Neural progenitor cell (in vitro differentiated cells): ENCODE data around the gene HSBP1L1. TPM values are rescaled to one million over a fixed set of nuclear protein-coding genes. Genes with fewer than 3 reads are reported as not detected.

Experiments
- DNase-seq: peaks from one replicate; pipeline ENCODE4 v3.0.0-alpha.2; 2016; ENCODE audit warnings: low spot score
- H2AFZ ChIP-seq: fragments of 200-600 bp; sonication (generic); replicated peaks from 2 replicates; pipeline ENCODE4 v1.6.1; 2016; ENCODE audit warnings: antibody characterized with exemption
- H3F3A ChIP-seq: fragments of 200-600 bp; sonication (generic); 2 replicates; pipeline ENCODE4 v1.6.1; 2016; ENCODE audit warnings: antibody characterized with exemption, low read depth
- H3K27ac ChIP-seq: fragments of 200-600 bp; sonication (generic); 2 replicates; pipeline ENCODE4 v1.5.1; 2016; ENCODE audit warnings: mild to moderate bottlenecking
- H3K27me3 ChIP-seq: fragments of 200-600 bp; sonication (generic); 2 replicates; pipeline ENCODE4 v1.6.1; 2016; ENCODE audit warnings: mild to moderate bottlenecking, moderate library complexity
- H3K36me3 ChIP-seq: fragments of 200-600 bp; sonication (generic); 2 replicates; pipeline ENCODE4 v1.5.1; 2016
- H3K4me1 ChIP-seq: fragments of 200-600 bp; sonication (generic); 2 replicates; pipeline ENCODE4 v1.6.1; 2016; ENCODE audit warnings: mixed run types
- H3K4me2 ChIP-seq: fragments of 200-600 bp; sonication (generic); 2 replicates; pipeline ENCODE4 v1.6.1; 2016
- H3K4me3 ChIP-seq: fragments of 200-600 bp; sonication (generic); 2 replicates; pipeline ENCODE4 v1.5.1; 2016
- H3K79me2 ChIP-seq: fragments of 200-600 bp; sonication (generic); 2 replicates; pipeline ENCODE4 v1.6.1; 2016; ENCODE audit warnings: low read depth
- H3K9ac ChIP-seq: fragments of 200-600 bp; sonication (generic); 2 replicates; pipeline ENCODE4 v1.6.1; 2016
- H3K9me3 ChIP-seq: fragments of 200-600 bp; sonication (generic); 2 replicates; pipeline ENCODE4 v1.5.1; 2016; ENCODE audit warnings: low read depth
- H4K20me1 ChIP-seq: fragments of 200-600 bp; sonication (generic); 2 replicates; pipeline ENCODE4 v1.6.1; 2016; ENCODE audit warnings: low read depth
- H3K27ac Mint-ChIP-seq: 3 replicates; pipeline ENCODE4 v1.8.0; 2021; ENCODE audit warnings: mixed read lengths
- H3K27me3 Mint-ChIP-seq: 2 replicates; pipeline ENCODE4 v1.8.0; 2022; ENCODE audit warnings: low read depth, mild to moderate bottlenecking, inconsistent platforms, moderate library complexity, mixed read lengths; ENCODE audit not compliant: insufficient read depth
- H3K36me3 Mint-ChIP-seq: 3 replicates; pipeline ENCODE4 v1.8.0; 2021; ENCODE audit warnings: mixed read lengths
- H3K4me1 Mint-ChIP-seq: 3 replicates; pipeline ENCODE4 v1.8.0; 2021; ENCODE audit warnings: mixed read lengths
- H3K4me3 Mint-ChIP-seq: 3 replicates; pipeline ENCODE4 v1.8.0; 2021; ENCODE audit warnings: mild to moderate bottlenecking, moderate library complexity, mixed read lengths
- H3K9me3 Mint-ChIP-seq: 3 replicates; pipeline ENCODE4 v1.8.0; 2020; ENCODE audit warnings: mixed read lengths
- EZH2 ChIP-seq: fragments of 200-600 bp; sonication (generic); IDR thresholded peaks from 2 replicates; pipeline ENCODE4 v1.6.1; 2017; ENCODE audit warnings: antibody characterized with exemption, mild to moderate bottlenecking, moderate library complexity
- EZH2phosphoT487 ChIP-seq: fragments of 200-600 bp; sonication (generic); IDR thresholded peaks from 2 replicates; pipeline ENCODE4 v1.6.1; 2017; ENCODE audit warnings: antibody characterized with exemption
- total RNA-seq: library from RNA; depleted of rRNA; stranded (reverse); fragments of >200 nt; gene quantifications from 2 replicates; pipeline ENCODE4 v1.2.3, GENCODE V29; 2015; ENCODE audit warnings: low replicate concordance
- TF ChIP-seq, protein P1 (sequence below): fragments of 200-600 bp; sonication (generic); IDR thresholded peaks from 2 replicates; pipeline ENCODE4 v1.5.1; 2017; ENCODE audit warnings: antibody characterized with exemption, mild to moderate bottlenecking

Gene HSBP1L1
- total RNA-seq, 1 donor from 2014 or later = not detected

DNA sequence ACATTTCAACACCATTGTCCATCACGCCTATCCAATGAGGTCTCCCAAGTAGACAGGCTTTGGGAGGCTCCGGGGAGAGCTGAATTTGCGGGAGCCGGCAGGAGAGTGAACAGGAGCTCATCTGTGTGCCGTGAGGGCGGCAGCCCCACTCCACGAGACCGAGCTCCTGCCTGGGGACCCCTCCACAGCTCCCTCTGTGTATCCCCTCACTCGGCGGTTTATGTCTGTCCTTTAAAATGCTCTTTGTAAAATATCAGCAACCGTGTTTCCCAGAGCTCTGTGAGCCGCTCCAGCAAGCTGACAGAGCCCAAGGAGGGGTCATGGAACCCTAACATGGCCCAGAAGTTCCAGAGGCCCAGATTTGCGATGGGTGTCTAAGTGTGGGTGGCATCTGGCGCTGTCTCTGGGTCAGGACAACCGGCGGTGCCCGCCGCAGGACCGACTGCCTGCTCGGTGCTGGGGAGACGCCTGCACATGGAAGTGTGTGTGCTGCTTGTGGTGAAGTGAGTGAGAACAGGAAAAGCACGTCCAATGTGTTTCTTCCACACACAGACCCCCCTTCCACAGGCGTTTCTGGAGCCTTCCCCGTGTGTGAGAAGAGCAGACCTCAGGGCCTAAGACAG is 47.8 kb upstream of the HSBP1L1 start:
- no peak overlapping the region for H3K27ac ChIP-seq
- H3K36me3 ChIP-seq = no peaks in the 10 kb centered on the region
- no peaks in the 10 kb centered on the region for H3K9me3 ChIP-seq
- H2AFZ ChIP-seq = no peak overlapping the region
- no peak for DNase-seq
- peaks cover 44% of the 10 kb centered on the region for H3K36me3 Mint-ChIP-seq
- H3K27ac Mint-ChIP-seq = no peak overlapping the region
- no peak overlapping the region for H3K9ac ChIP-seq
- TF ChIP-seq EZH2phosphoT487 = no peak
- TF ChIP-seq, protein P1, sequence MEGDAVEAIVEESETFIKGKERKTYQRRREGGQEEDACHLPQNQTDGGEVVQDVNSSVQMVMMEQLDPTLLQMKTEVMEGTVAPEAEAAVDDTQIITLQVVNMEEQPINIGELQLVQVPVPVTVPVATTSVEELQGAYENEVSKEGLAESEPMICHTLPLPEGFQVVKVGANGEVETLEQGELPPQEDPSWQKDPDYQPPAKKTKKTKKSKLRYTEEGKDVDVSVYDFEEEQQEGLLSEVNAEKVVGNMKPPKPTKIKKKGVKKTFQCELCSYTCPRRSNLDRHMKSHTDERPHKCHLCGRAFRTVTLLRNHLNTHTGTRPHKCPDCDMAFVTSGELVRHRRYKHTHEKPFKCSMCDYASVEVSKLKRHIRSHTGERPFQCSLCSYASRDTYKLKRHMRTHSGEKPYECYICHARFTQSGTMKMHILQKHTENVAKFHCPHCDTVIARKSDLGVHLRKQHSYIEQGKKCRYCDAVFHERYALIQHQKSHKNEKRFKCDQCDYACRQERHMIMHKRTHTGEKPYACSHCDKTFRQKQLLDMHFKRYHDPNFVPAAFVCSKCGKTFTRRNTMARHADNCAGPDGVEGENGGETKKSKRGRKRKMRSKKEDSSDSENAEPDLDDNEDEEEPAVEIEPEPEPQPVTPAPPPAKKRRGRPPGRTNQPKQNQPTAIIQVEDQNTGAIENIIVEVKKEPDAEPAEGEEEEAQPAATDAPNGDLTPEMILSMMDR = no peak
- no peak for TF ChIP-seq EZH2
- no peaks in the 10 kb centered on the region for H4K20me1 ChIP-seq
- peaks cover 10% of the 10 kb centered on the region for H3K4me1 Mint-ChIP-seq
- H3F3A ChIP-seq = no peaks in the 10 kb centered on the region
- no peak overlapping the region for H3K4me3 ChIP-seq
- H3K27me3 ChIP-seq = peaks cover 5% of the 10 kb centered on the region
- no peaks in the 10 kb centered on the region for H3K79me2 ChIP-seq
- H3K4me1 ChIP-seq = no peaks in the 10 kb centered on the region
- H3K27me3 Mint-ChIP-seq = peaks cover 4% of the 10 kb centered on the region
- no peak overlapping the region for H3K4me3 Mint-ChIP-seq
- H3K9me3 Mint-ChIP-seq = peaks cover 29% of the 10 kb centered on the region
- no peak overlapping the region for H3K4me2 ChIP-seq

GRCh38 chr18:79917169-79917852 is 47.1 kb upstream of the HSBP1L1 start:
- no peaks in the 10 kb centered on the region for H3K4me1 ChIP-seq
- H4K20me1 ChIP-seq = no peaks in the 10 kb centered on the region
- no peak for DNase-seq
- Mint-ChIP-seq H3K4me1 (peaks cover 7% of the 10 kb centered on the region), H3K27ac (no peak overlapping the region), H3K27me3 (peaks cover 6% of the 10 kb centered on the region), H3K9me3 (peaks cover 33% of the 10 kb centered on the region), H3K36me3 (peaks cover 46% of the 10 kb centered on the region), H3K4me3 (no peak overlapping the region)
- H3K36me3 ChIP-seq = no peaks in the 10 kb centered on the region
- H2AFZ ChIP-seq = no peak overlapping the region
- H3K27ac ChIP-seq = no peak overlapping the region
- TF ChIP-seq, protein P1 = no peak
- TF ChIP-seq EZH2 (no peak), EZH2phosphoT487 (no peak)
- H3K27me3 ChIP-seq = peaks cover under 1% of the 10 kb centered on the region
- H3K9ac ChIP-seq = no peak overlapping the region
- no peak overlapping the region for H3K4me3 ChIP-seq
- no peaks in the 10 kb centered on the region for H3K9me3 ChIP-seq
- H3K79me2 ChIP-seq = no peaks in the 10 kb centered on the region
- no peak overlapping the region for H3K4me2 ChIP-seq
- no peaks in the 10 kb centered on the region for H3F3A ChIP-seq

- H3K9me3 Mint-ChIP-seq = peaks cover 35% of the 10 kb centered on the region
- Histone ChIP-seq H3F3A (no peaks in the 10 kb centered on the region), H3K9ac (no peak overlapping the region), H3K4me2 (no peak overlapping the region), H4K20me1 (no peaks in the 10 kb centered on the region), H3K79me2 (no peaks in the 10 kb centered on the region), H3K27ac (no peak overlapping the region), H3K4me1 (no peaks in the 10 kb centered on the region), H3K27me3 (no peaks in the 10 kb centered on the region), H3K9me3 (no peaks in the 10 kb centered on the region), H3K36me3 (no peaks in the 10 kb centered on the region), H2AFZ (no peak overlapping the region), H3K4me3 (no peak overlapping the region)
- H3K36me3 Mint-ChIP-seq = peaks cover 46% of the 10 kb centered on the region
- no peak for DNase-seq
- H3K27ac Mint-ChIP-seq = no peak overlapping the region
- H3K4me1 Mint-ChIP-seq = peaks cover 6% of the 10 kb centered on the region
- no peak overlapping the region for H3K4me3 Mint-ChIP-seq
- TF ChIP-seq EZH2phosphoT487 (no peak), EZH2 (no peak)
- TF ChIP-seq, protein P1 = no peak
- peaks cover 6% of the 10 kb centered on the region for H3K27me3 Mint-ChIP-seq
These were observed 46.4 kb upstream of the HSBP1L1 start for GRCh38 chr18:79917853-79918614.
